Retinal pigment epithelial cell (primary cell): Measurements from ENCODE around the gene GAP43.

Experiments
- DNase-seq: peaks from one replicate; pipeline ENCODE4 v3.0.0-alpha.2; 2010; ENCODE audit warnings: low read depth
- H3K4me3 ChIP-seq: 2 replicates; pipeline ENCODE4 v1.5.1; 2011; ENCODE audit warnings: mild to moderate bottlenecking, low read length, control low read depth, moderate library complexity
- TF ChIP-seq, protein P1 (sequence below): conservative IDR thresholded peaks from 2 replicates; pipeline ENCODE4 v1.5.1; 2011; ENCODE audit warnings: low read depth, low read length, control low read depth, inconsistent platforms

GAP43 gene

DNA sequence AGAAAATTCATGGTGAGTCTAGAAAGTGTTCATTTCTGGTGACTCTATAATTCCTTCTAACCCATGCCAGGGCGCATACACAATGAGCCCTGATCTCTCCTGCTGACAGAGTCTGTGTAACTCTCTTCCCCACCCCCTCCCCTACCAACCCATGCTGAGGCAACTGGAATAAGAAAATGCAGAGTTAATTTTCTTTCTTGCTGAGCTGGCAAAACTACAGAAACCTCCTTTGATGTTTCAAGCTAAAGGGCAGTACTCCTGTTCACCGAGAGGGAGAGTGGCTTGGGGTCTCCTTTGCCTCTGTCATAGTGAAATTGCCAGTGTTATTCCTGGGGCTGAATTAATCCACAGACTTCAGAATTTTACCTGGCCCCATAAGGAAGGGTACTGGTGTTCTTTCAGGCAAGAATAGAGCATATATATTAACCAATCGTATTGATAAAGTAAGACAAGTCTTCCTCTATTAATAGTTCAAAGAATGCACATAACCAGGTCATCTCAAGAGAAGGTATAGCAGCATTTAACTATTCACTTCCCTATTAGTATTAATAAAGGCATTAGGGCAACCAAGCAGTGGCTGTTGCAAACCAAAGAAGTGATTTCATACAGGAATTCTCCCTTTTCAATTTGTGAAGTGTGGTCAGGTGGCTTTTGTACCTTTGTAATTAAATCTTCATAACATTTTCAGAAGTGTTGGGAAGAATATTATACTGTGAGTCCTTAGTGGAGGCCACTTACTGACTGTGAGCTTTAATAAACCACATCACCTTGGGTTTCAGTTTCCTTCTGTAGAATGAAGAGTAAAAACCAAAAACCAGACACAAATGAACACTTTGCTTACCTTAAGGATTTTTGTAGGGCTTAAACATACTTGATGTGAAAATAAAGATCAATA, 4.1 kb downstream of the GAP43 start:
- TF ChIP-seq, protein P1, sequence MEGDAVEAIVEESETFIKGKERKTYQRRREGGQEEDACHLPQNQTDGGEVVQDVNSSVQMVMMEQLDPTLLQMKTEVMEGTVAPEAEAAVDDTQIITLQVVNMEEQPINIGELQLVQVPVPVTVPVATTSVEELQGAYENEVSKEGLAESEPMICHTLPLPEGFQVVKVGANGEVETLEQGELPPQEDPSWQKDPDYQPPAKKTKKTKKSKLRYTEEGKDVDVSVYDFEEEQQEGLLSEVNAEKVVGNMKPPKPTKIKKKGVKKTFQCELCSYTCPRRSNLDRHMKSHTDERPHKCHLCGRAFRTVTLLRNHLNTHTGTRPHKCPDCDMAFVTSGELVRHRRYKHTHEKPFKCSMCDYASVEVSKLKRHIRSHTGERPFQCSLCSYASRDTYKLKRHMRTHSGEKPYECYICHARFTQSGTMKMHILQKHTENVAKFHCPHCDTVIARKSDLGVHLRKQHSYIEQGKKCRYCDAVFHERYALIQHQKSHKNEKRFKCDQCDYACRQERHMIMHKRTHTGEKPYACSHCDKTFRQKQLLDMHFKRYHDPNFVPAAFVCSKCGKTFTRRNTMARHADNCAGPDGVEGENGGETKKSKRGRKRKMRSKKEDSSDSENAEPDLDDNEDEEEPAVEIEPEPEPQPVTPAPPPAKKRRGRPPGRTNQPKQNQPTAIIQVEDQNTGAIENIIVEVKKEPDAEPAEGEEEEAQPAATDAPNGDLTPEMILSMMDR = no peak
- H3K4me3 ChIP-seq = no peak overlapping the region
- DNase-seq = no peak

DNA sequence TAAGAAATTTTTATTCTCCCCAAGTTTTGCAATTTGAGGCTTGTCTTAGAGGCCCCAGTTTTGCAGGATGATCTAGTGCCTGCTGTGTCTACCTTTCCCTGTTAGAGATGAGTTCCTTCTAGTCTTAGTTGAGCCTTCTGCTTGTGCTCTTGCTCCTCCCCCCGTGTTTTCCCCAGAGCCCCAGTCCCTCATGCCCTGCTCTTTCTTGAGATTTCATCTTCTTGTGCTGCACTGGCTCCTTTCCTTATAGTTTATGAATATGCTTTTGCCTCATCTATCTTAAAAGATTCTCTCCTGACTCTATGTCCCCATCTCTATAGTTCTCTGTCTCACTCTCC, 4.7 kb downstream of the GAP43 start:
- no peak for DNase-seq
- TF ChIP-seq, protein P1 = no peak
- H3K4me3 ChIP-seq = no peak overlapping the region

DNA sequence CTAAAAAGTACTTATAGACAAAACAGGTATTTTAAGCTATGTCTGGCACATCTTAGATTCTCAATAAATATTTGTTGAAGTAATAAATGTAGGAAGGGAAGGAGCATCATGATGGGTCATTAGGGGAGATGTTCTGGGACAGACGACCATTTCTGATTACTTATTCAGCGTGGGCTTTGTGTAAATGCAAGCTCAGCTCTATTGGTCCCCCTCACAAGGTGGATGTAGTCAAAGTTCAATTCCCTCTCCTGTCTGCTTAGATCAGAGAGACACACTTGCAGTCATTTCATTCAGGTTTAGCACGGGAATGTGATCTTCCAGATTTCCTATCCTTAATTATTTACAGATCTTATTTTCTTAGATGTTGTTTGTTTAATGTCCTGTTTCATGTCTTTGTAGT, 7.5 kb downstream of the GAP43 start:
- no peak for DNase-seq
- H3K4me3 ChIP-seq = no peak overlapping the region
- TF ChIP-seq, protein P1 = no peak

DNA sequence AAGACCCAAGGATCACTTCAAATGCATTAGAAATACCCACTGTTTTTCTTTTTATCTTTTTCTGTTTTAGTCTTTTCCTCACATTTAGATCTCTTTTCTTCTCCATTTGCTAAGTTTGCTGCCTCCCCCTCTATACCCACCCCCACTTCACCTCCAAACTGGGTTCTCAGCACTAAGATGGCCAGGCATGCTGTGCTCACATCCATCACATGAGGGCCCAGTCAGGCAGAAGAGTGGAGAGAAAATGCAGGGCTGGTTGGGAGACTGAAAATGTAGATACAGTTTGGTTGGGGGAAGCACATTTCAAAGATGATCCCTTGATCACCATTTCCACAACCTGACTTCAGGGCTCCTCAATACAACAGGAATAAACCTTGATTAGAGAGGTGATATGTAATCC, 8.7 kb downstream of the GAP43 start:
- no peak for DNase-seq
- H3K4me3 ChIP-seq = no peak overlapping the region
- TF ChIP-seq, protein P1 = no peak

DNA sequence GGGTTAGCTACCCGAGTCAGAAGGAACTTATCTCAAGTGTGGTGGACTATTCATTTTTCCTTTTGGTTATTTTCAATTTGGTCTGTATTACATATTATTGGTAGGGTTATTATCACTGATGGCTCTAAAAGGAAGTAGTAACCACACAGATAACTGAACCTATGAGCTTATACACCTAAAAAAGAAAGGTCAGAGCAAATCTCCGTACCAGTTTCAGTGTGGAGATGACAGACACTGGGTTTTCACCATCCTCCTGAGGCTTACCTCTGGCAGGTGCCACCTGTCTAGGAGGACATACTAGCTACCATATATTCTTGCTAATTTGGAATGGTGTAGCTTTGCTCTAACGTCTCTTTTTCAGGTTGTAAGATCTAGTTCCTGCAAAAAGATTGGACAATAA, 10.2 kb downstream of the GAP43 start:
- DNase-seq = no peak
- H3K4me3 ChIP-seq = no peak overlapping the region
- TF ChIP-seq, protein P1 = no peak

DNA sequence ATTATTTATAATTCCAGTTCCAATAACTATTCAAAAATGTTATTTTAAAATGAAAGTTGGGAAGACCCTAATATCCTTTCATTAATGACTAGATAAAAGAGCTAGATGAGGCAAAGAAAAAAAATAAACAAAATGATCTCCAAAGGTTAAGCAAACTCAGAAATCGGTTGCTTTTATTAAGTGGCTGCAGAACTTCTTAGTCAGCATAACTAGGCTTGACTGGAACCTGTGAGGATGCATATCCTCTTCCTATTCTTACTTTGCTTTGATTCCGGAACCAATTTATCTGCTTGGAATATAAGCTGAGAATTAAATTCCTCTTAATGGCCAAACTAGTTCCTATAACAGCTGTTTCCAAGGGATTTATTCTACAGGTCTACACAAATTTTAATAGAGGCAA, 10.7 kb downstream of the GAP43 start:
- TF ChIP-seq, protein P1 = no peak
- no peak overlapping the region for H3K4me3 ChIP-seq
- no peak for DNase-seq

DNA sequence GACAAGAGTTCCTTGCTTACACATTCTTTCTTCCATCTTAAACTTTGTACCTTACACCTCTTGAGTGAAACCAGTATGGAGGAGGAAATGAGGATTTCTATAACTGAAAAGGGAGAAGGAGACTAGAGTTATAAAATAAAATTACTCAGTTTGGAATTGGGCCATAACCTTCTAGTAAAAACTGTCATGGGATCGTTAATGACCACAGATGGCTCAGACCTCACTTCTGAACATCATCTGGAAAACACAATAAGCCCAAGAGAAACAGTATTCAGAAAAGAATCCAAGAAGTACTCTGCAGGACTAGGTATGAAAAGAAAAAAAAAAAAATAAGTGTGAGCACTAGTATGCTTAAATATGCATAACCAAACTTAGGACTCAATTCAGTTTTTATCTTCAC, 12.1 kb downstream of the GAP43 start:
- H3K4me3 ChIP-seq = no peak overlapping the region
- no peak for DNase-seq
- TF ChIP-seq, protein P1 = no peak
